AG04450 (cell line): ENCODE measurements around the gene TMEM255A. TPM values are rescaled to one million over a fixed set of nuclear protein-coding genes. Genes with fewer than 3 reads are reported as not detected.

Experiments
- CTCF ChIA-PET: fragments of 300-600, 350-600 bp; formaldehyde crosslinking; extraction: SDS; loops from one replicate; lab custom pipeline; 2022; ENCODE audit warnings: antibody characterized with exemption, inconsistent platforms; lab: Charles Lee
- POLR2A ChIA-PET: fragments of 350-600 bp; formaldehyde crosslinking; extraction: SDS; loops from one replicate; lab custom pipeline; 2021; ENCODE audit warnings: antibody characterized with exemption, inconsistent platforms; lab: Yijun Ruan, JAX
- DNase-seq: peaks from one replicate; pipeline ENCODE4 v3.0.0-alpha.2; 2011; ENCODE audit warnings: low read depth, low spot score
- H3K27ac ChIP-seq: one replicate; pipeline ENCODE4 v1.5.1; 2012; ENCODE audit warnings: low read depth, low read length, control low read depth
- H3K27me3 ChIP-seq: one replicate; pipeline ENCODE4 v1.6.0; 2012; ENCODE audit warnings: low read length; ENCODE audit not compliant: control insufficient read depth, insufficient read depth
- H3K4me3 ChIP-seq: 2 replicates; pipeline ENCODE4 v1.5.1; 2011; ENCODE audit warnings: mild to moderate bottlenecking, low read depth, low read length, control low read depth
- H3K9me3 ChIP-seq: 2 replicates; pipeline ENCODE4 v1.5.1; 2012; ENCODE audit warnings: low read length; ENCODE audit not compliant: control insufficient read depth, insufficient read depth
- CTCF ChIP-seq: IDR thresholded peaks from 2 replicates; pipeline ENCODE4 v1.5.1; 2011; ENCODE audit warnings: low read depth, low read length, control low read depth, inconsistent platforms
- polyA plus RNA-seq: library from polyadenylated mRNA; depleted of rRNA; stranded (reverse); fragments of >200 nt; gene quantifications from 2 replicates; pipeline ENCODE4 v1.2.3, GENCODE V29; 2011

Gene TMEM255A
- polyA plus RNA-seq, 1 experiment, result 0.04 TPM

DNA sequence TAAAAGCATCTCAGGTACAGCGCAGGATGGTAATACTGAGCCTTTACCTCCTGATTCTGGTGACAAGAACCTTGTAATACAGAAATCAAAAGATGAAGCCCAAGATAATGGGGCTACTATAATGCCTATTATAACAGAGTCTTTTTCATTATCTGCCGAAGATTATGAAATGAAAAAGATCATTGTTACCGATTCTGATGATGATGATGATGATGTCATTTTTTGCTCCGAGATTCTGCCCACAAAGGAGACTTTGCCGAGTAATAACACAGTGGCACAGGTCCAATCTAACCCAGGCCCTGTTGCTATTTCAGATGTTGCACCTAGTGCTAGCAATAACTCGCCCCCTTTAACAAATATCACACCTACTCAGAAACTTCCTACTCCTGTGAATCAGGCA lies 57.5 kb downstream of the TMEM255A start:
- H3K27ac ChIP-seq, result no peak overlapping the region
- CTCF ChIA-PET, result no interaction called here
- H3K4me3 ChIP-seq, result no peak overlapping the region
- no peaks in the 10 kb centered on the region for H3K27me3 ChIP-seq
- no peak for DNase-seq
- TF ChIP-seq CTCF, result no peak
- POLR2A ChIA-PET, result no interaction called here
- H3K9me3 ChIP-seq, result no peaks in the 10 kb centered on the region

DNA sequence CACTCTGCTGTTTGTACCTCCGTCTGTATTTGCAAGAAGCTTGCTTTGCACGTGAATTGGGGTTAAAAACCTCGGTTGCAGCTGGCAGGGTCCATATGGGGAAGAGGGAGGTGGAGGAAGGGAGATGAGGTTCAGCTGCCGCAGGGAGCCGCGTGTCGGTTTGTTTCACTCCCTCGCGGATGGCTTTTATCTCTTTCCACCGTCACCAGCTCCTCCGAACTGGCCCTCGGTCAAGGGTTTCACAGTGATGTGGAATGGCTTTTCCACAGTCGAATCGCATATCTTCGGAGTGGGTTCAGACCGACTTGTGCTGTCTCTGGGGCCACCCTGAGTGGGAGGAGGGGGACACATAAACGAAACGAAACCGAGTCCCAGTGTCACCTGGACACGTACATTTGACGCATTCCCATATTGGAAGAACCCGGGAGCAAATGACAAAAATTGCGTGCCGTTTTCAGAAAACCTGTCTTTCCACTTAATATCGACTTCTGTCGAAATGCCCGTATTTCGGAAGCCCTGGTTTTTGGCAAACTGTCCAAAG lies 59.7 kb downstream of the TMEM255A start:
- no peaks in the 10 kb centered on the region for H3K9me3 ChIP-seq
- DNase-seq, result no peak
- H3K4me3 ChIP-seq, result peak overlapping the region; percentile 72
- ChIA-PET CTCF (interaction anchor here (0.6 to 1.7 kb wide), 4 partner anchors 18 to 201 kb away, joined by 3 to 9 read pairs (median 4); no protein-coding TSS in a partner anchor), POLR2A (interaction anchor here (1.0 kb wide), 1 partner anchor 201 kb away, joined by 3 read pairs; no protein-coding TSS in a partner anchor)
- peak overlapping the region; percentile 85 for H3K27ac ChIP-seq
- no peaks in the 10 kb centered on the region for H3K27me3 ChIP-seq
- no peak for TF ChIP-seq CTCF

DNA sequence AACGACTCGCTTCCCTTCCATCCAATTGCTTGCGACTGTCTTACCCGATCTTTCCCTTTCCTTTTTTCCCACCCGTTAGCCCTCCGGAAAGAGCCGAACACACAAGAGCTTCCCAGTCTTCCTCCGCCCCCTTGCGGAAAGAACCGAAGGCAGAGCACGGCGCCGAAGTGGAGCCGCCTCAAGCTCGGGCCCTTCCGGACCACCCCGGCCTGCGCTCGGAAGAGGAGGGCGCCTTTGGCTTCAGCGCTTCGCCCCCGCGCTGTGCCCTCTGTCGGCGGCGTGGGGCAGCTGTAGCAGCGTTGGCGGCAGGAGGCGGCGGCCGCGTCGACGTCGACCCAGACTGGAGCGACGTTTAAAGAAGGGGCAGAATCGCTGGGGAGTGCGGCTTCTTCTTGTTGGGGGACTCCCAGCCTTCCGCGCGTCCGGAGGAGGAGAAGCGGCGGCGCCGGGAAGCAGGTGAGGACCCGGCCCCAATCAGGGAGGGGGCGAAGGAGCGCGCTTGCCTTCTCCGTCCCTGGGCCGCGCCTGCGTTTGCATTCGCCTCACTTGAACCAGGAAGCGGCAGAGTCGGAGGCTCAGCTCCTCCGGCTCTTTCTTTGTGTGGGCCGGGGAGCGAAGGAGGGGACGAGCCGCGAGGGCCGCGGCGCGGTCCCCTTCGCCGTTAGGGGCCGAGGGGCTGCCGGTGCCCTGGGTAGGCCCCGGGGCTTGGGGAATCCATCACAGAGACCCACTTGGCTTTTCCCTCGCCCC lies 60.6 kb downstream of the TMEM255A start, which contains the start of gene ZBTB33:
Gene ZBTB33 (plus strand): TSS at position 291 of the 750 bp plus-strand sequence. CDS start 2,604 bp downstream, outside the sequence.
- POLR2A ChIA-PET, result interaction anchor here (0.9 to 1.0 kb wide), 3 partner anchors 202 to 459 kb away, joined by 3 read pairs; partner anchors contain the start of gene RPL39
- H3K27me3 ChIP-seq, result no peaks in the 10 kb centered on the region
- peak within 1 kb of the TSS; percentile 85 for H3K27ac ChIP-seq
- peak; percentile 85 for DNase-seq
- peak within 1 kb of the TSS; percentile 72 for H3K4me3 ChIP-seq
- no peaks in the 10 kb centered on the region for H3K9me3 ChIP-seq
- peak; percentile 54 for TF ChIP-seq CTCF
- CTCF ChIA-PET, result interaction anchor here (0.6 to 1.7 kb wide), 7 partner anchors 19 to 211 kb away, joined by 3 to 9 read pairs (median 4); no protein-coding TSS in a partner anchor

GRCh38 chrX:120244735-120245498 lies 66.3 kb downstream of the TMEM255A start:
- Histone ChIP-seq H3K27me3 (no peaks in the 10 kb centered on the region), H3K9me3 (no peaks in the 10 kb centered on the region), H3K4me3 (peak overlapping the region; percentile 71), H3K27ac (peak overlapping the region; percentile 80)
- ChIA-PET POLR2A (no interaction called here), CTCF (no interaction called here)
- peak; percentile 41 for DNase-seq
- TF ChIP-seq CTCF, result no peak
